ENCODE measurements around the gene ETNK2.

GRCh38 chr1:204083491-204083890 is 68.4 kb downstream of the ETNK2 start:
- TF ChIP-seq CTCF (IDR thresholded peaks at IDR 0.05) (no peak), POLR2A (IDR thresholded peaks at IDR 0.05) (no peak)

Measured in right lobe of liver (tissue), 4 donors.